Measurements from ENCODE around the gene QRFPR. TPM values are rescaled to one million over a fixed set of nuclear protein-coding genes. Genes with fewer than 3 reads are reported as not detected.
"Not testable (repeated sequence)": the region's sequence is repeated elsewhere in the genome, so short reads cannot be mapped to it uniquely, and the experiment has no call there.

QRFPR gene
- polyA plus RNA-seq (2012; ENCODE audit: missing spikeins): not detected

DNA sequence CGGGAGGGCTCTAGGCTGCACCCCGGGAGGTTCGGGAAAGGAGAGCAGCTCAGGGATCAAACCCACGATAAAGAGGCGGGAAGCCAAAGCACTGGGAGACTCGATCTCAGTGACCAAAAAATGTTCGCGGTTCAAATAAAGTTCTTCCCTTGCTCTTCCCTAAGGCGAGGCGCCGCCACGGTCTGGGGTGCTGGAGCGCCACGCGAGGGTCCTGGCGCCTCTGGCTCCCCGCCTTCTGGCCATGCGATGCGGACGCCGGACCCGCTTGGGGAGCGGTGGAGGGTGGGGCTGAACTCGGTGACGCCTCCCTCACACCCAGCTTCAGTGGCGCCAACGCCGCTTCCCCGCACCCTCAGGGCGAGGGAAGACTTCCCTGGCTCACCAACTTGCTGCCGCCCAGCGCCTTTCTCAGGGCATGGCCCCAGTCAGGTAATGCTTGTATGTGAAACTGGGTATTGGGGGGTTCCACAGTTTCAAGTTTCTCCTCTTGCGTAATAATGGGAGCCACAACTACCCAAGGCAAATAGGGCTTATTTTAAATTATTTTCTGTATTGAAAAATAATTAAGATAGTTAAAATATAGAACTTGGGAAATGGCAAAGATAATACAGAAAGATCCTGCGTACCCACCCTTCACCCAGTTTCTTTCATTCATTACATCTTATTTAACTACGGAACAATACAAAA lies at the start of gene QRFPR:
TSS of gene QRFPR (minus strand) at position 243 of the 687 bp plus-strand sequence. CDS start 371 bp downstream, outside the sequence.
- TF ChIP-seq POLR2AphosphoS5 (IDR thresholded peaks at IDR 0.05; ENCODE audit: low read depth, low read length): no peak
- no peak for TF ChIP-seq POLR2A (IDR thresholded peaks at IDR 0.05; ENCODE audit: low read depth, low read length)
- TF ChIP-seq TAF1 (IDR thresholded peaks at IDR 0.05; ENCODE audit: borderline replicate concordance, low read depth, low read length): no peak
- no peak for FAIRE-seq
- DNase-seq (ENCODE audit: insufficient read length): no peak

- DNase-seq (ENCODE audit: insufficient read length) (no peak), FAIRE-seq (no peak)
- no peak for TF ChIP-seq POLR2AphosphoS5 (IDR thresholded peaks at IDR 0.05; ENCODE audit: low read depth, low read length)
- no peak for TF ChIP-seq POLR2A (IDR thresholded peaks at IDR 0.05; ENCODE audit: low read depth, low read length)
- TF ChIP-seq TAF1 (IDR thresholded peaks at IDR 0.05; ENCODE audit: borderline replicate concordance, low read depth, low read length): no peak
Measured at GRCh38 chr4:121428721-121429120, 47.9 kb upstream of the QRFPR start.

DNA sequence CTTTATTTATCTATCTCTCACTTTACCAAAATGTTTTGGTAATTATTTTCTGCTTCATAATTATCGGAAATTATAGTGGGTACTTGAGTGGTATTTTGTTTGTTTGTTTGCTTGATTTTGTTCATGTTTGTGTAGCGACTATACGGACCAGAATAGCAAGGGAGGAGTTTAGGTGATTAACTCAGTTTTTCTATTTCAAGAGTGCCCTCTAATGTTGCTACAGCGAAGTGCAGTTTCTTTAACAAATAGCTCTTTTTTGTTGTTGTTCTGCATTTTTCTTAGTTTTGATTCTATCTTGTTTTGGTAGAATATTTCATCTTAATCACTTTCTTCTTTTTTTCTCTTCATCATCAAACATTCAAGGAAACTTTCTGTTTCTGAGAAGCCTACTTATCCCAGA lies 40.8 kb upstream of the QRFPR start:
- no peak for FAIRE-seq
- DNase-seq (ENCODE audit: insufficient read length): no peak
- TF ChIP-seq POLR2A (IDR thresholded peaks at IDR 0.05; ENCODE audit: low read depth, low read length) (no peak), TAF1 (IDR thresholded peaks at IDR 0.05; ENCODE audit: borderline replicate concordance, low read depth, low read length) (no peak), POLR2AphosphoS5 (IDR thresholded peaks at IDR 0.05; ENCODE audit: low read depth, low read length) (no peak)

- FAIRE-seq (no peak), DNase-seq (ENCODE audit: insufficient read length) (no peak)
- TF ChIP-seq POLR2A (IDR thresholded peaks at IDR 0.05; ENCODE audit: low read depth, low read length): no peak
- TF ChIP-seq TAF1 (IDR thresholded peaks at IDR 0.05; ENCODE audit: borderline replicate concordance, low read depth, low read length): no peak
- TF ChIP-seq POLR2AphosphoS5 (IDR thresholded peaks at IDR 0.05; ENCODE audit: low read depth, low read length): no peak
Measured at GRCh38 chr4:121411151-121411744, 30.4 kb upstream of the QRFPR start.

DNA sequence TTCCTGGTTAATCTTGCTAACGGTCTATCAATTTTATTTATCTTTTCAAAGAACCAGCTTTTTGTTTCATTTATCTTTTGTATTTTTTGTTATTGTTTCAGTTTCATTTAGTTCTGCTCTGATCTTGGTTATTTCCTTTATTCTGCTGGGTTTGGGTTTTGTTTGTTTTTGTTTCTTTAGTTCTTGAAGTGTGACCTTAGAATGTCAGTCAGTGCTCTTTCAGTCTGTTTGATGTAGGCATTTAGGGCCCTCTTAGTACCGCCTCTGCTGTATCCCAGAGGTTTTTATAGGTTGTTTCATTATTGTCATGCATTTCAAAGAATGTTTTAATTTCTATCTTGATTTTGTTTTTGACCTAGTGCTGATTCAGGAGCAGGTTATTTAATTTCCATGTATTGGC lies 27.7 kb upstream of the QRFPR start:
- FAIRE-seq; DNase-seq (ENCODE audit: insufficient read length): not testable (repeated sequence)

GRCh38 chr4:121400632-121401031 lies 19.8 kb upstream of the QRFPR start:
- FAIRE-seq (no peak), DNase-seq (ENCODE audit: insufficient read length) (no peak)
- TF ChIP-seq POLR2A (IDR thresholded peaks at IDR 0.05; ENCODE audit: low read depth, low read length) (no peak), POLR2AphosphoS5 (IDR thresholded peaks at IDR 0.05; ENCODE audit: low read depth, low read length) (no peak), TAF1 (IDR thresholded peaks at IDR 0.05; ENCODE audit: borderline replicate concordance, low read depth, low read length) (no peak)

GRCh38 chr4:121397941-121398601 lies 17.3 kb upstream of the QRFPR start:
- no peak for DNase-seq (ENCODE audit: insufficient read length)
- FAIRE-seq: no peak
- TF ChIP-seq TAF1 (IDR thresholded peaks at IDR 0.05; ENCODE audit: borderline replicate concordance, low read depth, low read length) (no peak), POLR2AphosphoS5 (IDR thresholded peaks at IDR 0.05; ENCODE audit: low read depth, low read length) (no peak), POLR2A (IDR thresholded peaks at IDR 0.05; ENCODE audit: low read depth, low read length) (no peak)

DNA sequence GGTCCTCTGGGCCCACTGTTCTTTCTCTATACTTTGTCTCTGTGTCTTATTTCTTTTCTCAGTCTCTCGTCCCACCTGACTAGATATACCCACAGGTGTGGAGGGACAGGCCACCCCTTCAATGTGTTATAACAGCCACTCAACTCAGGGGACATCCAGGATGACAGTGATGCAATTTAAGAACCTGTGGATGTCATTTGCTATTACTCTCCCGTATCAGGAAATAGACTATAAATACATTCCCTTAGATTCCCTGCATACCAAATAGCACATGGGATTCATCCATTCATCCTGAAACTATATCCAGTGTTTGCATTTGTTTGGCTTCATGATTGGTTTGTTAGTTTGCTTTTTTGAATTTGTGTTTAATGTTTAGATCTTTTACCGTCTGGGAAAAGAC lies 16.6 kb upstream of the QRFPR start:
- no peak for FAIRE-seq
- DNase-seq (ENCODE audit: insufficient read length): no peak
- no peak for TF ChIP-seq TAF1 (IDR thresholded peaks at IDR 0.05; ENCODE audit: borderline replicate concordance, low read depth, low read length)
- TF ChIP-seq POLR2AphosphoS5 (IDR thresholded peaks at IDR 0.05; ENCODE audit: low read depth, low read length): no peak
- TF ChIP-seq POLR2A (IDR thresholded peaks at IDR 0.05; ENCODE audit: low read depth, low read length): no peak

- no peak for TF ChIP-seq POLR2AphosphoS5 (IDR thresholded peaks at IDR 0.05; ENCODE audit: low read depth, low read length)
- no peak for TF ChIP-seq POLR2A (IDR thresholded peaks at IDR 0.05; ENCODE audit: low read depth, low read length)
- no peak for TF ChIP-seq TAF1 (IDR thresholded peaks at IDR 0.05; ENCODE audit: borderline replicate concordance, low read depth, low read length)
- DNase-seq (ENCODE audit: insufficient read length) (no peak), FAIRE-seq (no peak)
Measured at GRCh38 chr4:121392426-121393086, 11.7 kb upstream of the QRFPR start.

DNA sequence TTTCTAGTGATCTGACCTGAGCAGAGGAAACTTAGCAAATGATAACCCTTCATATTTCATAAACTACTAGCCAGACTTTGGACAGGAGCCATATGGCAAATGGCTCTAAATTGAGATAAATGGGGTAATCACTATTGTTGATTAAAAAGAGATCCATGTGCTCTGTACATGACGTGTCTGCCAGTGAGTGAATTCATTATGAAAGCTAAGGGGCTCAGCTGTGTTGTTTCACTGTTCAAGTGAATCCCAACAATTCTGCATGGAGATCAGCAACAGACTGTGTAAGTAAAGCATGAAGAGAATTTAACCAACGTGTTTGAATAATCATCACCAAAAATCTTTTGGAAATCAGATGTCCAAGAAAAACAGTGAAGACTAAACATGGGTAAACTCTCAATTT lies 9.5 kb upstream of the QRFPR start:
- no peak for DNase-seq (ENCODE audit: insufficient read length)
- no peak for TF ChIP-seq POLR2A (IDR thresholded peaks at IDR 0.05; ENCODE audit: low read depth, low read length)
- TF ChIP-seq TAF1 (IDR thresholded peaks at IDR 0.05; ENCODE audit: borderline replicate concordance, low read depth, low read length): no peak
- TF ChIP-seq POLR2AphosphoS5 (IDR thresholded peaks at IDR 0.05; ENCODE audit: low read depth, low read length): no peak
- no peak for FAIRE-seq

GRCh38 chr4:121379276-121379675 lies 1.5 kb downstream of the QRFPR start:
- no peak for TF ChIP-seq POLR2AphosphoS5 (IDR thresholded peaks at IDR 0.05; ENCODE audit: low read depth, low read length)
- TF ChIP-seq TAF1 (IDR thresholded peaks at IDR 0.05; ENCODE audit: borderline replicate concordance, low read depth, low read length): no peak
- no peak for TF ChIP-seq POLR2A (IDR thresholded peaks at IDR 0.05; ENCODE audit: low read depth, low read length)
- FAIRE-seq (no peak), DNase-seq (ENCODE audit: insufficient read length) (no peak)

Measured in GM12892 (cell line).